Skeletal muscle cell (primary cell): ENCODE data around the gene NLN.
"Not testable (repeated sequence)": the region's sequence is repeated elsewhere in the genome, so short reads cannot be mapped to it uniquely, and the experiment has no call there.

ENCODE experiments used
- DNase-seq: peaks from one replicate; pipeline ENCODE4 v3.0.0-alpha.2; 2010; ENCODE audit warnings: low read depth
- H3K4me3 ChIP-seq: 2 replicates; pipeline ENCODE4 v1.5.1; 2011; ENCODE audit warnings: low read depth, mild to moderate bottlenecking, control low read depth, low read length, moderate library complexity

The NLN gene

DNA sequence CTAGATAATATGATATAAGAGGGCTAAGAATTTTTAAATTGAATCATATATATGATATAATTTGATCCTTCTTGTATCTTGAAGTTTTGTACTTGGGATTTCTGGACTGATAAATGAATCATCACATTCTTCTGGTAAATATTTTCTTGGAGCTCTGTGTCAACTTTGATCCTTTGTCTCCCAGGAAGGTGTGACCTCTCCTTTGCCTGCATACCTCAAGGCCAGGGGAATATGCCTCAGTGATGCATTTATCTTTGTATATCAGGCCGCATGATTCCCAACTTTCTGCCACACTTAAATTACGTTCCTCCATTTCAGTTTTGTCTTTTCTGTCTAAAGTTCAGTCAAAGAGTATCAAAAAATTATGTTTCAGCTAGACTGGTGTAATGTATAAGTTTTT lies 101.2 kb downstream of the NLN start:
- no peak overlapping the region for H3K4me3 ChIP-seq
- DNase-seq, result no peak

DNA sequence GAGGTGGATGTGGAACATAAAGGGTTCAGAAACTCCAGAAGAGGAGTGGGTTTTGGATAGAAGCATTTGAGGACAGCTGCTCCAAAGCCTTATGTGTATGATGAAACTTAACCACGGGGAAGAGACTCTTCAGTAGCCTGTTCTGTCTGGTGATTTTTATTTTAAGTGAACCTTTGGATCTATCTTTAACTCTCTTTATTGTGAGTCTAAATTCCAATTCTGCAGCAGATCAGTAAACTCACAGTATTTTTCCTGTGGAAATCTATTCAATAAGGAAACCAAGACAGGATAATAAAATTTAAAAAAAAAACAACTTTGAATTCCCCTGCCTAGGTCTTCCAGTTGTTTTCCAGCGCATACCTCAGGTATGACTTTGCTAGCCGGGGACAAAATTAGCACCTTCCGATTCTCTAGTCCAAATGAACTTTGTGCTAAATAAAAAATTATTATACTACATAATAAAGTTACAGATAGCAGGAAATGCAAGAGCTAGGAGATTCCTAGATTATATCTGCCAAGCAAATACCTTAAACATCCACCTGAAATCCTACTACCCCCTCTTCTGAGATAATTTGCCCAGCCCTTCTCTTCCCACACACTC lies 101.9 kb downstream of the NLN start:
- no peak overlapping the region for H3K4me3 ChIP-seq
- DNase-seq, result no peak

DNA sequence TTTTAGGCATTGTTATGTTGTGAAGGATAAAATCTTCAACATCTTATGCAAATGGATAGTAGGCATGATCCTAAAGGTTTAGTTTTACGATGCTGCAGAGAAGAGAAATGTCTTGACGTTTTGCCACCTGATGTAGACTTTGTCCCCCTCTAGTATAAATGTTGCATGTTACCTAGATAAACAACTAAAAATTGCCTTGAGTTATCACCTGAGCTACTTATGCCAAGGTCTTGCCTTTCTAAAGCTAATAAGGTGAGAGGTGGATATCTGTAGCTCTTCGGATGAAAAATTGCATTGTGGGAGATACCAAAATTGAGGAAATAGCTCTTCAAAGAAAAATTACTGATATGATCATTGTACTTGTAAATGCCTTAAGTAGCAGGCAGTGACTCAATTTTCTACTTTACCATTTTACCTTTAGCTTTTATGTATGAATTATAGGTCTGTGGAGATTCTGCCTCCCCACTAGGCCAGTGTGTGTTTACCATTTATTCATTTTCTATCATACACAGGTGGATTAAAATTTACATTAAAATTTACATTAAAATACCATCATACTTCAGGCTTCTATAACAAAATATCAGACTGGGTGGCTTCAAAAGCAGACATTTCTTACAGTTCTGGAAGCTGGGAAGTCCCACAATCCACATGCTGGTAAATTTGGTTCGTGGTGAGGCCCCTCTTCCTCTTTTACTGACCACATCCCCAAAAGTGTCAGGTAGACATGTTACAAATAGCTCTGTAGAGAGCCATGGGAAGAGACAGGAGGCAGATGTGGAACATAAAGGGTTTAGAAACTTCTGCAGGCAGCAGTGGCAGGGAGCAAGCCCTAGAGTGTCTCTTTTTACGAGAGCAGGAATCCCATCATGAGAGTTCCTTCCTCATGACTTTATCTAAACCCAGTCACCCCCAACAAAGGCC lies 103.7 kb downstream of the NLN start:
- no peak overlapping the region for H3K4me3 ChIP-seq
- DNase-seq, result no peak

DNA sequence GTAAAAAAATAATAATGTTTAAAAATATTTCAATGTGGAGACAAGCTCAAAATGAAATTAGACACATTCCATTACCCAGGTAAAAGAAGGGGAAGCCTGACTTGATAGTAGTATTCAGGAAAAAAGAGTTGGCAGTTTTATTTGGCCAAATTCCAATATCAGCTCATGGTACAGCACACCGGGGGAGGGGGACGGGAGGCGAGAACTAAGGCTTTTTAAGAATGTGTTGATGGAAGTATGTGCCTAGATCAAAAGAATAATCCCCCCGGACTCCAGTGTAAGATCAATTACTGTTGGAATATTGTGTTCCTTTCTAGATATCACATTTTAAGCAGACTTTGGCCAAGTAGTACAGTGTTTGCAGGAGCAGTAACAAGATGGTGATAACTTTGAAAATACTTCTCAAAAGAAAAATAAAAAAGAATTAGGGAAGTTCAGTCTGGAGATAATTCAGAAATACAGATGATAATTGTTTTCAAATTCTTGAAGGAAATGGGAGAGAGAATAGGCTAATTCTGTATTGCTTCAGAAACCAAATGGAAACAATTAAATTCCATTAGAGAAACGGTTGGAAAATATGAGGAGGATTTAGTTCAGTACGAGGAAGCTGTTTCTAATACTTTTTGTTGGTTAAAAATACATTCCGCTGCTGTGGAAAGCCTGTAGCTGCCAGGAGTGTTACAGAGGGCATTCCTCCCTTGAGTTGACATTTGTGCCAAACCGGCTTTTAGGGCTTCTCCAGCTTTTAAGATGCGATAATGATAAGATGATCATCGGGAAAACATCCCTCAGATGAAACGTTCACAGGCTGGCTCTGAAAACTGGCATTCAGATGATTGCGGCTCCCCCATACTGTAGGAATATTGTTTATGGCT lies 106.3 kb downstream of the NLN start:
- no peak for DNase-seq
- H3K4me3 ChIP-seq, result no peak overlapping the region

DNA sequence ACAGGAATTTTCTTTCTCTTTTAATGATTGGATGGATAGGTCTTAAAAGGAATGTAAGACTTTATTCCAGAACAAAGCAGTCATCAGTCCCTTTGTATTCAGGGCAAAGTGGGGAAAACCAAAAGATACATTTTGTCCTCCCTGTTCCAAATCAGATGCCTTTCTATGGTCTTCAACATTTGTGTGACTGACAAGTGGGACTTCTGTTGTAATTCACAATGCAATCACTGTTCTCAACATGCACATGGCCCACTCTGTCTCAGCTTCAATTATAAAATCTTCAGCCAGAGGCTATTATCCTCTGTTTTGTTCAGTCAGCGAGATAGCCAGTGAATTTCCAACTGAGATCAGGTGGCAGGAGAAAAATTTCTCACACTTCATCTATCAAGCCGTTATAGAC lies 108.9 kb downstream of the NLN start:
- no peak for DNase-seq

DNA sequence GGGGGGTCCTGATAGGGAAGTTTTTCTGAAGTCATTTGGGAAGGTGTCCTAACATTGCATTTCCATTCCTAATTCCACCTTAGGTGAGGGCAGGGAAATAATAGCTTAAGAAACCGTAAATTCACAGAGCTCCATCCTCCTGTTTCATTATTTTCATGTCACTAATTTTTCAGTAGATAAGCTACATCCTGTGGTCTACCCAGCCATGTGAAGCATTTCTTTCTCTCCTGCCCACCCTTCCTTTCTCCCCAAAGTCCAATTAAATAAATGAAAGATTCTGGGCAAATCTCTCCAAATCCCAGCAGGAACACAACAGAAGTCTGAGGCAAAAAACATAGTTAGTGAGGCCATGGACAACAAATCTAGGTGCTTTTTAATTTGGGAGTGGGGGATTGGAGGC lies 109.3 kb downstream of the NLN start:
- no peak for DNase-seq
- H3K4me3 ChIP-seq, result no peak overlapping the region

More for the DNA sequence above, 108.9 kb downstream of the NLN start:
- no peak overlapping the region for H3K4me3 ChIP-seq

DNA sequence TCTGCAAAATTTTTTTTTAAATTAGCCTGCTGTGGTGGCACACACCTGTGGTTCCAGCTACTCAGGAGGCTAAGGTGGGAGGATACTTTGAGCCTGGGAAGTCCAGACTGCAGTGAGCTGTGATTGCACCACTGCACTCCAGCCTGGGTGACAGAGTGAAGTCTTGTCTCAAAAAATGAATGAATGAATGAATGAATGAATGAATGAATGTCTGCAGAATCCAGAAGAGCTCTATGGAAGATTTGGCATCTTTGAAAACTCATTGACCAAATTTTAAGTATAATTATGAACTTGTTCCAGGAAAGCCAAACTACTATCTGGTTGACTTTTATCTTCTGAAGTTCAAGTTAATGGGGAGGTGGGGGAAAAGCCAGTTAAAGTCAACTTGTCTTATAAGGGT lies 110.1 kb downstream of the NLN start:
- H3K4me3 ChIP-seq, result no peak overlapping the region
- no peak for DNase-seq

DNA sequence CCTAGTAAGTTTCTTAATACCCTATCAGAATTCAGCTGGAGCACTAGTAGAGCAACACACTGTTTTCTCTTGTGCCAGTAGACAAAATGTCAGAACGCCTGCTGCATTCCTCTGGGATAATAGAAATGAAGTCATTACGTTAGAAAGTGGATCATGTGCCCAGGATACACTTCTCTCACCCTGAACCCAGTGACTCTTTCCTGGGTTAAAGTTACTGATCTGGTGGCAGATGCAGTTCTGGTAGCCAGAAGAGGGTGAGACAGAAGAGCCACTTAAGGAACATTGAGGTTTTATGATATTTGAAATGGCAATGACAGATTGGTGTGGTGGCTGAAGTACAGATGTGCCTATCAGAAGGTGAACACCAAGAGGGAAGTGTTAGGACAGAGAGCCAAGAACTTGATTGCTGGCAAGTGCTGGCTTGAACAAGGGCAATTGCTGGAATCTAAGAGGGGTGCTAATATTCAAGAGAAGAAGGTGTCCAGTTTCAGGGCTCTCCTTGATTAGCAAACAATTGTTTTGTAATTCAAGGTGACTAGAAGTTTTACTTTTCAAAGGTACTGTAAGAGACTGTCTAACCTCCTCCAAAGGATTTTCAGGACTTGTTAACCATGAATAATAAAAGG lies 110.7 kb downstream of the NLN start:
- DNase-seq, result no peak
- no peak overlapping the region for H3K4me3 ChIP-seq

DNA sequence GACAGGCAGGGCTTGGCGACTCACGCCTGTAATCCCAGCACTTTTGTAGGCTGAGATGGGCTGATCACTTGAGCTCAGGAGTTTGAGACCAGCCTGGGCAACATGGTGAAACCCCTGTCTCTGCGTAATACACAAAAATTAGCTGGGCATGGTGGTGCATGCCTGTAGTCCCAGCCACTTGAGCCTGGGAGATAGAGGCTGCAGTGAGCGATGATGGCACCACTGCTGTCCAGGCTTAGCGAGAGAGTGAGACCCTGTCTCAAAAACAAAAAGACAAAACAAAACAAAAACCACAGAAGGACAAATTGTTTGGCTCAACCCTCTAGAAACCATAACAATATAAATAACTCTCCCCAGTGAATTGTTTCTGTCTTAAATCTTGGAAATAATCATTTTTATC lies 111.8 kb downstream of the NLN start:
- no peak overlapping the region for H3K4me3 ChIP-seq
- DNase-seq, result no peak

DNA sequence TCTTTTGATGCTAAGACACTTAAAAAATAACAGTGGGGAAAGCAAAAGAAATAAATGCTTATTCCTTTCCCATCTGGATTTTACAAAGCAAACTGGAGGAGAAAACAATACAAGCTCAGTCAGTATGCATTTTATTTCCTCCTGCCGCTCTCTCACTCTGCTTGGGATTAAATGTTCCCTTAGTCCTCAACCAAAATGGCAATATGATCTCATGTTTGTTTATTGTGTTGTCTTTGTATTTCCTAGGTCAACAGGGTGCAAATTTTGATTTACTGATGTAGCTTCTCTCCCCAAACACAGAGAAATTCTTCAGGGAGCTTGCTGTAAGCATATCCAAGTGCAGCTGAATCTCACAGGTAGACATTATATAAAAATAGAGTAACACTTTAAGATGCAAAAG lies 112.3 kb downstream of the NLN start:
- no peak for DNase-seq
- H3K4me3 ChIP-seq, result no peak overlapping the region

DNA sequence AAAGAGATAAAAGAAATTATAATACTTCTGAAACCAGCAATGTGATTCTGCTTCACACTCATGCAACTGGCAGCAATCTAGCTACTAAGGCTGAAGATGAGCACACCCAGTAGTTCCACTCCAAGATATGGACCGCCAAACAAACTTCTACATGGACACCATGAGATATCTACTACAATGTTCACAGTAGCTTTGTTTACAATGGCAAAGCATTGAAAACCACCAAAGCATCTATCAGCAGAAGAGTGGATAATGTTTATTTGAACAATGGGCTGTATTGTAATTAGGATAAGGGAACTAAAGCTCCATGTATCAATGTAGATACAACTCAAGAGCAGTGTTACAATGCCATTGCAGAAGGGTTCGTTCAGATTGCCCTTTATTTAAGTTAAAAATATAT lies 113.2 kb downstream of the NLN start:
- DNase-seq, result no peak
- H3K4me3 ChIP-seq, result no peak overlapping the region

DNA sequence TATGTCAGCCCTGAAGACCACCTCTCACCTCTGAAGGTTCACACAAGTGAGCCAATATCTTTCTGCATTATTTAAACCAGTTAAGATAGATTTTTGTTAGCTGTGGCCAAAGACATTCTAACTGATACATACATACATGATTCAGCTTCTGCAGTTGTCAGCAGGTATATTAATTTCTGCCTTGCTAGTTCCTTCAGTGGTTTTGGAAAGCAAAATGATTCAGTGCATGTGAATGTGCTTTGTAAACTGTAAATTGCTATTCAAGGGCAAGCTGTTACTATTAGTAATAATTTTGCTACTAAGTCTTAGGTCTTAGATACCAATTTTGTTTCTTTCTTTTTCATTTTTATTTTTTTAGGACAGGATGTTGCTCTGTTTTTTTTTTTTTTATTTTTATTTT lies 115.1 kb downstream of the NLN start:
- DNase-seq, result peak; percentile 43
- no peak overlapping the region for H3K4me3 ChIP-seq

DNA sequence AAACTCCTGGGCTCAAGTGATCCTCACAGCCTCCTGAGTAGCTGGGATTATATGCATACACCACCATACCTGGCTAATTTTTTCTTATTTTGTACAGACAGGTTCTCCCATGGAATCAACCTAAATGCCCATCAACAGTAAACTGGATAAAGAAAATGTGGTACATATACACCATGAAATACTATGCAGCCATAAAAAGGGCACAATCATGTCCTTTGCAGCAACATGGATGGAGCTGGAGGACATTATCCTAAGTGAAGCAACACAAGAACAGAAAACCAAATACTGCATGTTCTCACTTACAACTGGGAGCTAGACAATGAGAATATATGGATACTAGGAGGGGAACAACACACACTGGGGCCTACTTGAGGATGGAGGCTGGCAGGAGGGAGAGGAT lies 117.2 kb downstream of the NLN start:
- H3K4me3 ChIP-seq, DNase-seq: not testable (repeated sequence)

DNA sequence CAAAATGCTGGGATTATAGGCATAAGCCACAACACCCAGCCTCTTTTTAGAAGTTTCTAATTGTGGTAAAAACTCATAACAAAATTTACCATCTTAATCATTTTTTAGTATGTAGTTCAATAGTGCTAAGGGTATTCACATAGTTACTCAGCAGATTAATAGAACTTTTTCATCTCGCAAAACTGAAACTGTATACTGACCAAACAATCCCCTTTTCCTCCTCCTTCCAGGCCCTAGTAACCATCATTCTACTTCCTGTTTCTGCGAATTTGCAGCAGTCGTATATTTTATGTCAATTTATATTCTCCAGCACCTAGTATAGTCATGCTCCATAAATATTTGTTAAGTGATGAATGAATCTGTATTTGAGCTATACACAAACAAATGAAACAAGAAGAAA lies 118.1 kb downstream of the NLN start:
- H3K4me3 ChIP-seq, result no peak overlapping the region

DNA sequence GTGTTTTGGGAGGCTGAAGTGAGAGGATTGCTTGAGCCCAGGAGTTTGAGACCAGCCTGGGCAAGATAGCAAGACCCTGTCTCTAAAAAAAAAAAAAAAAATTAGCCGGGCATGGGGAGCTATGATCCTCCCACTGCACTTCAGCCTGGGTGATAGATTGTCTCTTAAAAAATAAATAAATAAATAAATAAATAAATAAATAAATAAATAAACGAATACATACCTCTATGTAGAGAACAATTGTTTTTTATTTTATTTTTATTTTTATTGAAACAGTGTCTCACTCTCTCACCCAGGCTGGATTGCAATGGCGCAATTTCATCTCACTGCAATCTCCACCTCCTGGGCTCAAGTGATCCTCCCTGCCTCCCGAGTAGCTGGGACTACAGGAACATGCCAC lies 122.8 kb downstream of the NLN start:
- not testable (repeated sequence) for DNase-seq, H3K4me3 ChIP-seq

More for the DNA sequence above, 118.1 kb downstream of the NLN start:
- DNase-seq, result no peak

DNA sequence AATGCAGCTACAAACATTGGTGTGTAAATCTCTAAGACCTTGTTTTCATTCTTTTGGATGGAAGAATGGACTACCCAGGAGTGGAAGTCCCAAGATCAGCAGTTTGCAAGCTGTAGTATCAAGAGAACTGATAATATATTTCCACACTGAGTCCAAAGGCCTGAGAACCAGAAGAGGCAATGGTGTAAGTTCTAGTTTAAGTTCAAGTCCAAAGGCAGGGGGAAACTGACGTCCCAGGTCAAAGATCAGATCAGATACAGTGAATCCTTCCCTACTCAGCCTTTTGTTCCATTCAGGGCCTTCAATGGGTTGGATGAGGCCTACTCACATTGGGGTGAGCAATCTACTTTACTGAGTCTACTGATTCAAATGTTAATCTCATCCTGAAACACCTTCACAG lies 124.1 kb downstream of the NLN start:
- no peak for DNase-seq
- H3K4me3 ChIP-seq, result no peak overlapping the region

DNA sequence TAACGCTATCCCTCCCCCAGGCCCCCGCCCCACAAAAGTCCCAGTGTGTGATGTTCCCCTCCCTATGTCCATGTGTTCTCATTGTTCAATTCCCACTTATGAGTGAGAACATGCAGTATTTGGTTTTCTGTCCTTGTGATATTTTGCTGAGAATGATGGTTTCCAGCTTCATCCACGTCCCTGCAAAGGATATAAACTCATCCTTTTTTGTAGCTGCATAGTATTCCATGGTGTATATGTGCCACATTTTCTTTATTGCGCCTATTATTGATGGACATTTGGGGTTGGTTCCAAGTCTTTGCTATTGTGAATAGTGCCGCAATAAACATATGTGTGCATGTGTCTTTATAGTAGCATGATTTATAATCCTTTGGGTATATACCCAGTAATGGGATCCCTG lies 125.0 kb downstream of the NLN start:
- DNase-seq, H3K4me3 ChIP-seq: not testable (repeated sequence)

DNA sequence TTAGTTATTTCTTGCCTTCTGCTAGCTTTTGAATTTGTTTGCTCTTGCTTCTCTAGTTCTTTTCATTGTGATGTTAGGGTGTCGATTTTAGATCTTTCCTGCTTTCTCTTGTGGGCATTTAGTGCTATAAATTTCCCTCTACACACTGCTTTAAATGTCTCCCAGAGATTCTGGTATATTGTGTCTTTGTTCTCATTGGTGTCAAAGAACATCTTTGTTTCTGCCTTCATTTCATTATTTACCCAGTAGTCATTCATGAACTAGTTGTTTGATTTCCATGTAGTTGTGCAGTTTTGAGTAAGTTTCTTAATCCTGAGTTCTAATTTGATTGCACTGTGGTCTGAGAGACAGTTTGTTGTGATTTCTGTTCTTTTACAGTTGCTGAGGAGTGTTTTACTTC lies 127.9 kb downstream of the NLN start:
- not testable (repeated sequence) for DNase-seq, H3K4me3 ChIP-seq

DNA sequence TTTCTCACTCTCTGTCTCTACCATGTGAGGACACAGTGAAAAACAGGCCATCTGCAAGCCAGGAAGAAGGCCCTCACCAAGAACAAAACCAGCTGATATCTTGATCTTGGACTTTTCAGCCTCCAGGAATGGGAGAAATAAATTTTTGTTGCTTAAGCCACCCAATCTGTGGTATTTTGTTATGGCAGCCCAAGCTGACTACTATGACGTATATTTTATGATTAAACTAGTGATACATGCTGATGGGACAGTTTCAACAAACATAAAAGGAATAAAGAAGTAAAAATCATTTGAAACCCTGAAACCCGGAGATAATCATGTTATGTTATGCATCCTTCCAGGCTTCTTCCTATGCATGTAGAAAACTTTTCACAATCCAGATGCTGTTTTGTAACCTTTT lies 132.9 kb downstream of the NLN start:
- H3K4me3 ChIP-seq, result no peak overlapping the region
- DNase-seq, result no peak
